AG08396 (cell line): Measurements from ENCODE around the gene FNBP1L.
A peak's percentile ranks its signal among the peaks of the same experiment; 100 is the strongest.
"Not testable (repeated sequence)": the region's sequence is repeated elsewhere in the genome, so short reads cannot be mapped to it uniquely, and the experiment has no call there.

Source experiments
- DNase-seq: peaks from one replicate; pipeline ENCODE4 v3.0.0; 2012; ENCODE audit warnings: low spot score, mixed read lengths

Gene FNBP1L

GRCh38 chr1:93573940-93574469, 126.1 kb downstream of the FNBP1L start:
- DNase-seq, result no peak

DNA sequence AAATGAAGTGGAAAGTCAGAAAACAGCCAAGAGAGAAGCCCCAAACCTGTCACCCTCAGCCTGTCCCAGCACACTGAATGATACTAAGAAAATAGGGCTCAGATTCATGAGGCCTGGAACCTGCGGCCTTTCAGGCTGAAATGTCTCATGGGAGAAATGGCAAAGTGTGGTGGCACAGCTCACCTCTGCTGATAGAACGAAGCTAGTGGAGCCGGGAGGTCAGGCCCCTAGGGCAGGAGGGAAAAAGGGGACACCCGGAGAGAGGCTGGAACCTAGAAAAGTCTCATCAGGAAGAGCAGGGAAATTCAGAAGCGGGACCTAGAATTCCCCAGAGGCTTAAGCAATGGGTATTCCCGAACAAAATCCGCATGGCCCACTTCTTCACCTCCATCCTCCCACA, 126.6 kb downstream of the FNBP1L start:
- no peak for DNase-seq

- DNase-seq, result no peak
Observed at GRCh38 chr1:93574991-93575390, 127.1 kb downstream of the FNBP1L start.

GRCh38 chr1:93575621-93576284, 127.8 kb downstream of the FNBP1L start:
- no peak for DNase-seq

- no peak for DNase-seq
Observed at GRCh38 chr1:93576346-93576745, 128.4 kb downstream of the FNBP1L start.

GRCh38 chr1:93576746-93577145, 128.8 kb downstream of the FNBP1L start:
- DNase-seq, result no peak

- no peak for DNase-seq
Observed at GRCh38 chr1:93577536-93578432, 129.9 kb downstream of the FNBP1L start.

DNA sequence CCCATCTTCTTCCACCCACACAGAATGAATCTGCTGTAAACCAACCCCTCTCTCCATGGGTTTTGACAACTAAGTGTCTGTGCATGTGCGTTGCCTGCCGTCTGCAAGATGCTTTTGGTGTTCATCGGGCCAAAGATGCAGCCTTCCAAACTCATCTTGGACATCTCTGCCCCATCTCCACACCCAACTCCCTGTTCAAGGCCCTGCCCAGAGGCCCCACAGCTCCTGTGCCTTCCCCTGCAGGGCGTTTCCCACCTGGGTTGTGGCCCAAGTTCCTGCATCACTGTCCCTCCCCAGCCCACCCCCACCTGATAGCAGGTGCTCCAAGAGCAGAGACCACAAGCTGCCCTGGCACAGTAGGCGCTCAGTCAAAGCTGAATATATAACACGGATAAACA, 130.5 kb downstream of the FNBP1L start:
- DNase-seq, result no peak

- DNase-seq, result no peak
Observed at GRCh38 chr1:93578911-93579825, 131.2 kb downstream of the FNBP1L start.

DNA sequence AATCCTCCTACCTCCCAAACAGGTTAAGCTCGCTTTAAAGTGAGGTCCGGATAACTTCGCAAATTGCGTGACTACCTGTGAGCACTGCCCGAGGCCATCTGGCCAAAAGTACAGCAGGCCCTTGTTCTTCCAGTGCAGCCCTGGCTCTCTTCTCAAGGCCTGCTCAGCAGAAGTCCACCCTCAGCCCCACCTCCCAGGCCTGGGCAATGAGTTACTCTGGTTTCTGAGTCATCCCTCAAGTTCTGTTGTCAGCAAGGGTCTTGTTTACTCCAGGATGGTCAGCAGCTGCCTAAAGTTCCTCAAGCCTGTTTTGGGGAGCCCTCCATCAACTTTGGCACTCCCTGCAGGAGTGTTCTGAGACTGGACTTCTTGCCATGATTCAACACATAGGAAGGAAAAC, 132.0 kb downstream of the FNBP1L start:
- peak; percentile 77 for DNase-seq

DNA sequence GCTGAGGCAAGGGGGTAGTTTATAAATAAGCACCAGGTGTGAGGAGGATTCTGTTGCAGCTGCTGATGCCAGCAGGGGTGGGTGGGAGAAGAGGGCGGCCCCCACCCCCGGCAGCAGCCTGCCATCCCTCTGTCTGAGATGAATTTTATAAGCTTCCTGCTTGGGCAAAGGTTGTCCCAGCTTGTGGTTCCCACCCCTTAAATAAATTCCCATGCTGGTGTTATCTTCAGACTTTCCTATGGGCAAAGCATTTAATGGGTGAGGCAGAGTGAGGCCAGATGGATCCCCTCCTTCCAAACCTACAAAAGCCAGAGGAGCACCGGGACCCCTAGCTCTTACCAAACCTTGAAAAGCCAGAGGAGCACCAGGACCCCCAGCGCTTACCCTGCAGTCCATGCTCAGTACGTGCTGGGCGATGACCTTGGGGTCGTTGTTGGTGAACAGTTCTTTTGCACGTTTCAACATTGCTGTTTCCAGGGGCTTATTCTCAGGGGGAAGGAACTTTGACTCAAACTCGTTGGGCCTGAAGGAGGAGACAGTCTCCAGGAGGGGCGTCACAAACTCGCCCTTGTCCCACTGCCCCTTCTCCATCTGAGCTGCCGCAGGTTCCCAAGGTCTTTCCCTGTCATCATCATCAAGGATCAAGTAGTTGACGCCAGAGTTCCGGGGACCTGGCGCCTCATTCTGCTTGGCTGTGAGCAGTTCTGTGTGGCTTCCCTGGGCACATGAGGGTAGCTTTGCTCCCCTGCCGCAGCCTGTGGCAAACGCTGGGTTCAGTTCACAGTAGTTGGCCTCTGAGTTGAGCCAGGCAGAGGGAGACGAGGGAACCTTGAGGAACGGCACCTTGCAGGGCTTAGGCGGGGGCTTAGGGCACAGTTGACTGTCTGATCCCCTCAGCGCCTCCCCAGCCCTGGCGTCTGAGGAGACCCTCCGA, 134.3 kb downstream of the FNBP1L start:
- no peak for DNase-seq

DNA sequence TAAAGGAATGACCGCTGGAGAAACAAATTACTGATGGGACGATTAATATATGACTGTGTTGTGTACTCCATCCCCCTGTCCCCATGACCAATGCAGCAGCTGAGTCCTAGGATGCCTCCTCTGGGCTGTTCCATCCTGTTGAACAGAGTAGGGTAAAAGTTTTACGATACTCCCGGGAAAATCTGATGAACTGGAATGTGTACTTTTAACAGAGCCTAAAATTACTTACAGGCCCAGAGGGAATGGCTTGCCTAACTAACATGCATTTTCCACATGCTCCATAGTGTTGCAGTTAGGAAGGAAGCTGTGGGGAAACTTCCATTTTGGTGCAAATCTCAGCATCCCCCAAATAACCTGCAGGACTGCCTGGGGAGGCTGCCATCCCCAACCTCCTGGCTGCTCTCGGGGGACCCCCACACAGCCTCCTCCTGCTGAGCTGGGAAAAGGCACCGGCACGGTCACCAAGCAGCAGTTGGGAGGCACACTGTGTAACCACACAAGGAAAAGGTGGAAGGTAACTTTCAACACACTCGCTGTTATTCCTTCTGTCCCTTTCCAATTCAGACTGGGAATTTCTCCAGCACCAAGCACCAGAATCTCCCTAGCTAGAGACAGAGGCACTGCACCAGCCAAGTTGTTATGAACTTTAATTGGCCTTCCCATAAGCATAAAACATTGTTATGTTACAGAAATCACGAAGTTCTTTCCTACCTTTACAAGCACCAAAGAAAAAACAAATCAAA, 136.5 kb downstream of the FNBP1L start:
- DNase-seq, result no peak

DNA sequence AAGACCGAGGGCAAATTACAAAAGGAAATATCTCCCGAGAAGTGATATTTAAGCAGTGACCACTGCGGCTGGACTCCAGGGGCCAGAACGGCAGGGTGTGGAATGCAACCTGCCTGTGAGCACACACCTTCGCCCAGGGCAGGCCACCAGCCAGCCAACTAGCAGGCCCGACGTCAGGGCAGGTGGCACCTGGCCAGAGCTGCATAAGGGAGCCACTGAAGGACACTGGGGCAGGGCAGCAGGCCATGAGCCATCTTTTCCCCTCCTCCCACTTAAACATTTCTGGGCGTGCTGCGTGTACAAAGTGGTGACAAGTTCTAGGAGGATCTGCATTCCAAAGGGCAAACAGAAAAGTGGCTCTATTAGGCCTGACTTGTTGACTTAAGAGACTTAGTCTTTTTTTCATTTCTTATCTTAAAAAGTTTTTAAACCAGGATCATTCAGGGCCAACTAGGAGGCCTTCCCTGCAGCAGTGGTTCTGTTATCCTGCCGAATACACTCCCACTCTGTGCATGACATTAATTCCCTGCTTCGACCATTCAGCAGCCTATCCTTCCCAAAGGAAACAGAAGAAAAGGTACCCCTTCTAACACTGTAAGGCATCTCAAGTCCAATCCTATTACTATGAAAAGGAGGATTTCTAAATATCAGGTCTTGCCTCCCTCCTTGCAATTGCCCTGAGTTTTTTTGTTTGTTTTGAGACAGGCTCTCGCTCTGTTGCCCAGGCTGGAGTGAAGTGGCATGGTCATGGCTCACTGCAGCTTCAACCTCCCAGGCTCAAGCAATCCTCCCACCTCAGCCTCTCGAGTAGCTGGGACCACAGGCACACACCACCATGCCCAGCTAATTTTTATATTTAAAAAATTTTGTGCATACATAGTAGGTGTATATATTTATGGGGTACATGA, 137.4 kb downstream of the FNBP1L start:
- peak; percentile 29 for DNase-seq

DNA sequence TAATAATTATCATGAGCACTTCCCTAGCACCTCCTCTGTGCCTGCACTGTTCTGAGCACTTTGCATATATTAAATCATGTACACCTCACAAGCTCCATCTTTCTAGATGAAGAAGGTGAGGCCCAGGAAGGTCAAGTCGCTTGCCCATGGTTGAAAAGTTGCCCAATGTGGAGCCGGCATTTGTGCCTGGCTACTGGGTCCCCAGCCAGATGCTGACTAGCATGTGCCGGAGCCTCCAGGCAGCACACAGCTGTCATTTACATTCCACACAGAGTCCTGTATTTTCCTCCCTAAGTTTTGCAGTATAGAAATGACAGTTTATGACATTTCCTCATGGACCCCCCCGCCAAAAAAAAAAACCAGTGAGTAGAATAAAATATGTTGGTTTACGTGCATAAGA, 139.4 kb downstream of the FNBP1L start:
- DNase-seq, result no peak

- DNase-seq, result no peak
Observed at GRCh38 chr1:93588206-93588605, 140.3 kb downstream of the FNBP1L start.

- DNase-seq, result no peak
Observed at GRCh38 chr1:93588955-93589354, 141.0 kb downstream of the FNBP1L start.

GRCh38 chr1:93591291-93591675, 143.4 kb downstream of the FNBP1L start:
- not testable (repeated sequence) for DNase-seq

- DNase-seq, result no peak
Observed at GRCh38 chr1:93591676-93592550, 144.0 kb downstream of the FNBP1L start.
